Breast epithelium (tissue), 4 donors: ENCODE measurements around the gene AEBP2. TPM values are rescaled to one million over a fixed set of nuclear protein-coding genes. Genes with fewer than 3 reads are reported as not detected.
"Not testable (repeated sequence)": the region's sequence is repeated elsewhere in the genome, so short reads cannot be mapped to it uniquely, and the experiment has no call there.

ENCODE experiments used
- DNase-seq, 2 donors: peaks; one replicate each; pipeline ENCODE4 v3.0.0-alpha.2; 2019; ENCODE audit warnings: low spot score in 2 of 2
- H3K27ac ChIP-seq, 2 donors: fragments of 200-600 bp; sonication (generic) in 1 of 2; one replicate each; pipeline ENCODE4 v1.5.1; 2016 to 2019; ENCODE audit warnings: mild to moderate bottlenecking in 1 of 2
- H3K27me3 ChIP-seq, 2 donors: fragments of 200-600 bp; sonication (generic) in 1 of 2; one replicate each; pipeline versions ENCODE4 v1.5.1 to v1.6.0; 2017 to 2019; ENCODE audit warnings: control low read depth in 1 of 2, mild to moderate bottlenecking in 1 of 2
- H3K36me3 ChIP-seq: fragments of 200-600 bp; one replicate; pipeline ENCODE4 v1.5.1; 2019
- H3K4me1 ChIP-seq, 2 donors: fragments of 200-600 bp; sonication (generic); one replicate each; pipeline ENCODE4 v1.5.1; 2016 to 2019; ENCODE audit warnings: control low read depth in 1 of 2
- H3K4me3 ChIP-seq, 3 donors: fragments of 200-600 bp; sonication (generic); 1 replicate in 2 of 3; 2 replicates in 1 of 3; pipeline ENCODE4 v1.5.1; 2016 to 2019; ENCODE audit warnings: mild to moderate bottlenecking in 3 of 3, moderate library complexity in 2 of 3
- H3K9me3 ChIP-seq, 2 donors: fragments of 200-600 bp; sonication (generic) in 1 of 2; one replicate each; pipeline ENCODE4 v1.5.1; 2016 to 2019; ENCODE audit warnings: control low read depth in 1 of 2
- POLR2A ChIP-seq: fragments of 450-650 bp; IDR thresholded peaks from one replicate; pipeline ENCODE4 v1.6.1; 2016; ENCODE audit warnings: antibody characterized with exemption, mild to moderate bottlenecking, moderate library complexity
- POLR2AphosphoS5 ChIP-seq, 3 donors: sonication (generic); formaldehyde crosslinking; IDR thresholded peaks; one replicate each; pipeline ENCODE4 v1.6.1; 2017; ENCODE audit warnings: antibody characterized with exemption in 3 of 3
- intact Hi-C: fragments of 100-400 bp; cut with DNase I; formaldehyde crosslinking; loops from one replicate; pipeline ENCODE4 v1.15.1; 2023; ENCODE audit warnings: low total_unique reads
- total RNA-seq, 3 donors: library from RNA; depleted of rRNA; stranded (reverse); fragments of >200 nt; gene quantifications; one replicate each; pipeline ENCODE4 v1.1.0, GENCODE V29; 2016
- TF ChIP-seq, protein P1 (sequence below), 3 donors: fragments of 450-650 bp; IDR thresholded peaks; one replicate each; pipeline ENCODE4 v1.5.1; 2016 to 2017; ENCODE audit warnings: antibody characterized with exemption in 3 of 3, mild to moderate bottlenecking in 3 of 3, moderate library complexity in 3 of 3

AEBP2 gene
- total RNA-seq, 3 donors from 2014 or later, result 38.2 to 50.3 (median 42.0) TPM

GRCh38 chr12:19474147-19474546 is 34.9 kb downstream of the AEBP2 start:
- no peak for DNase-seq
- no peaks in the 10 kb centered on the region for H3K4me1 ChIP-seq
- intact Hi-C loops, result no loop called here
- H3K27me3 ChIP-seq, result no peaks in the 10 kb centered on the region
- no peak overlapping the region for H3K4me3 ChIP-seq
- H3K9me3 ChIP-seq, result no peaks in the 10 kb centered on the region
- no peak overlapping the region for H3K27ac ChIP-seq
- TF ChIP-seq POLR2A (no peak), POLR2AphosphoS5 (IDR thresholded peaks at IDR 0.05) (no peak)
- TF ChIP-seq, protein P1, sequence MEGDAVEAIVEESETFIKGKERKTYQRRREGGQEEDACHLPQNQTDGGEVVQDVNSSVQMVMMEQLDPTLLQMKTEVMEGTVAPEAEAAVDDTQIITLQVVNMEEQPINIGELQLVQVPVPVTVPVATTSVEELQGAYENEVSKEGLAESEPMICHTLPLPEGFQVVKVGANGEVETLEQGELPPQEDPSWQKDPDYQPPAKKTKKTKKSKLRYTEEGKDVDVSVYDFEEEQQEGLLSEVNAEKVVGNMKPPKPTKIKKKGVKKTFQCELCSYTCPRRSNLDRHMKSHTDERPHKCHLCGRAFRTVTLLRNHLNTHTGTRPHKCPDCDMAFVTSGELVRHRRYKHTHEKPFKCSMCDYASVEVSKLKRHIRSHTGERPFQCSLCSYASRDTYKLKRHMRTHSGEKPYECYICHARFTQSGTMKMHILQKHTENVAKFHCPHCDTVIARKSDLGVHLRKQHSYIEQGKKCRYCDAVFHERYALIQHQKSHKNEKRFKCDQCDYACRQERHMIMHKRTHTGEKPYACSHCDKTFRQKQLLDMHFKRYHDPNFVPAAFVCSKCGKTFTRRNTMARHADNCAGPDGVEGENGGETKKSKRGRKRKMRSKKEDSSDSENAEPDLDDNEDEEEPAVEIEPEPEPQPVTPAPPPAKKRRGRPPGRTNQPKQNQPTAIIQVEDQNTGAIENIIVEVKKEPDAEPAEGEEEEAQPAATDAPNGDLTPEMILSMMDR (IDR thresholded peaks at IDR 0.05), result no peak
- H3K36me3 ChIP-seq, result peaks cover 9% of the 10 kb centered on the region

DNA sequence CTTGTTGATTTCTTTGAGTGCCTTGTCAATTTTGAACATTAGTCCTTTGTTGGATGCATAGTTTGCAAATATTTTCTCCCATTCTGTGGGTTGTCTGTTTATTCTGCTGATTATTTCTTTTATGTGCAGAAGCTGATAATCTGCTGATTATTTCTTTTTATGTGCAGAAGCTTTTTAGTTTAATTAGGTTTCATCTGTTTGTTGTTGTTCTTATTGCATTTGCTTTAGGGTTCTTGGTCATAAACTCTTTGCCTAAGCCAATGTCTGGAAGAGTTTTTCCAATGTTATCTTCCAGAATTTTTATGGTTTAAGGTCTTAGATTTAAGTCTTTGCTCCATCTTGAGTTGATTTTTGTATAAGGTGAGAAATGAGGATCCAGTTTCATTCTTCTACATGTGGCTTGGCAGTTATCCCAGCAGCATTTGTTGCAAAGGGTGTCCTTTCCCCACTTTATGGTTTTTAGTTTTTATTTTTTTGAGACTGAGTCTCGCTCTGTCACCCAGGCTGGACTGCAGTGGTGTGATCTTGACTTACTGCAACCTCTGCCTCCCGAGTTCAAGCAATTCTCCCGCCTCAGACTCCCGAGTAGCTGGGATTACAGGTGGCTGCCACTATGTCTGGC is 36.7 kb downstream of the AEBP2 start:
- DNase-seq, H3K4me1 ChIP-seq, H3K27me3 ChIP-seq, H3K4me3 ChIP-seq, intact Hi-C loops, H3K27ac ChIP-seq, H3K36me3 ChIP-seq: not testable (repeated sequence)
- peaks cover 12% of the 10 kb centered on the region in 2 donors for H3K9me3 ChIP-seq

DNA sequence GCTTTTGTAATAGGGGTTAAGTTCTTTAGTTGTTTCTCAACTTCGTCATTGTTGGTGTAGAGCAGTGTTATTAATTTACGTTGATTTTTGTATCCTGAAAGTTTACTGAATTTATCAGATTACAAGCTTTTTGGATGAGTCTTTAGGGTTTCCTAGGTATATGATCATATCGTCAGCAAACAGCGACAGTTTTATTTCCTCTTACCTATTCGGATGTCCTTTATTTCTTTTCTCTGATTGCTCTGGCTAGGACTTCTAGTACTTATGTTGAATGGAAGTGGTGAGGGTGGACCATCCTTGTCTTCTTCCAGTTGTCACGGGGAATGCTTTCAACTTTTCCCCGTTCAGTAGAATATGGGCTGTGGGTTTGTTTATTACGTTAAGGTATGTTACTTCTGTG is 37.8 kb downstream of the AEBP2 start:
- intact Hi-C loops, result no loop called here

DNA sequence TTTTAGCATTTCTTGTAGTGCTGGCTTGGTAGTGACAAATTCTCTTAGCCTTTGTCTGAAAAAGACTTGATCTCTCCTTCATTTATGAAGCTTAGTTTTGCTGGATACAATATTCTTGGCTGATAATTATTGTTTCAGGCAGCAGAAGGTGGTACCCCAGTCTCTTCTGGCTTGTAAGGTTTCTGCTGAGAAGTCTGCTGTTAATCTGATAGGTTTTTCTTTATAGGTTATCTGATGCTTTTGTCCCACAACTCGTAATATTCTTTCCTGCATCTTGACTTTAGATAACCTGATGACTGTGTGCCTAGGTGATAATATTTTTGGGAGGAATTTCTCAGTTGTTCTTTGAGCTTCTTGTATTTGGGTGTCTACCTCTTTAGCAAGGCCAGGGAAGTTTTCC is 41.2 kb downstream of the AEBP2 start:
- TF ChIP-seq, protein P1 (IDR thresholded peaks at IDR 0.05), result no peak
- TF ChIP-seq POLR2A, result no peak
- no peak for TF ChIP-seq POLR2AphosphoS5 (IDR thresholded peaks at IDR 0.05)
- Histone ChIP-seq H3K36me3 (no peaks in the 10 kb centered on the region), H3K4me3 (no peak overlapping the region), H3K4me1 (no peaks in the 10 kb centered on the region), H3K27ac (no peak overlapping the region), H3K27me3 (no peaks in the 10 kb centered on the region), H3K9me3 (peaks cover 12% of the 10 kb centered on the region in 2 donors)
- DNase-seq, result no peak
- intact Hi-C loops, result no loop called here

More for the DNA sequence above, 37.8 kb downstream of the AEBP2 start:
- peaks cover 12% of the 10 kb centered on the region in 2 donors for H3K9me3 ChIP-seq
- no peaks in the 10 kb centered on the region for H3K4me1 ChIP-seq
- DNase-seq, result no peak
- no peak overlapping the region for H3K27ac ChIP-seq
- peaks cover 9% of the 10 kb centered on the region for H3K36me3 ChIP-seq
- no peak for TF ChIP-seq POLR2A
- TF ChIP-seq, protein P1 (IDR thresholded peaks at IDR 0.05), result no peak
- TF ChIP-seq POLR2AphosphoS5 (IDR thresholded peaks at IDR 0.05), result no peak
- H3K27me3 ChIP-seq, result no peaks in the 10 kb centered on the region
- H3K4me3 ChIP-seq, result no peak overlapping the region

GRCh38 chr12:19482036-19482435 is 42.7 kb downstream of the AEBP2 start:
- Histone ChIP-seq H3K27me3 (no peaks in the 10 kb centered on the region), H3K9me3 (peaks cover 12% of the 10 kb centered on the region in 2 donors), H3K4me3 (no peak overlapping the region), H3K4me1 (no peaks in the 10 kb centered on the region), H3K36me3 (no peaks in the 10 kb centered on the region), H3K27ac (no peak overlapping the region)
- no peak for TF ChIP-seq POLR2A
- no peak for TF ChIP-seq POLR2AphosphoS5 (IDR thresholded peaks at IDR 0.05)
- TF ChIP-seq, protein P1 (IDR thresholded peaks at IDR 0.05), result no peak
- intact Hi-C loops, result no loop called here
- DNase-seq, result no peak
